Loucy (cell line): ENCODE results near the gene NELFCD.

Experiments
- EZH2phosphoT487 ChIP-seq: fragments of 200-600 bp; IDR thresholded peaks from 2 replicates; pipeline ENCODE4 v1.6.1; 2018; ENCODE audit warnings: antibody characterized with exemption, mild to moderate bottlenecking, moderate library complexity, borderline replicate concordance
- TF ChIP-seq, protein P1 (sequence below): fragments of 200-600 bp; sonication (generic); conservative IDR thresholded peaks from 2 replicates; pipeline ENCODE4 v1.5.1; 2014; ENCODE audit warnings: mild to moderate bottlenecking, antibody characterized with exemption, low read length

DNA sequence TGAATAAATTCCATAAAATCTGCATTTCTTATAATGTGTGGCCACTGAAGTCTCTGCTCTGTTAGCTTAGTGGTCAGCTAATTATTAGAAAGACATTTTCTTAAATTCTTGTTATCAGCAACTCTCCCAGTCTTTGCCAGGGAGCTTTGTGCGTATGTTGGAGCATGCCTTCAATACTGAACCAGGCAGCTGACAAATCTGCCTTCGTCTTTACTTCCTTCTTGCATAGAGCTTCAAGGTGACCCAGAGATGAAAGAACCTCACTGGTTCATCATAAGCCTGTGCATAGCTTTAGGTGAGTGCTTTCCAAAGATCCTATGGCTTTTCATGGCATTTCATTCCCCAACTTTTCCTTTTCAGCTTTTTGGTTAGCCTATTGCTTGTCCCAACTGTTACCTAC lies 43.0 kb upstream of the NELFCD start:
- TF ChIP-seq, protein P1, sequence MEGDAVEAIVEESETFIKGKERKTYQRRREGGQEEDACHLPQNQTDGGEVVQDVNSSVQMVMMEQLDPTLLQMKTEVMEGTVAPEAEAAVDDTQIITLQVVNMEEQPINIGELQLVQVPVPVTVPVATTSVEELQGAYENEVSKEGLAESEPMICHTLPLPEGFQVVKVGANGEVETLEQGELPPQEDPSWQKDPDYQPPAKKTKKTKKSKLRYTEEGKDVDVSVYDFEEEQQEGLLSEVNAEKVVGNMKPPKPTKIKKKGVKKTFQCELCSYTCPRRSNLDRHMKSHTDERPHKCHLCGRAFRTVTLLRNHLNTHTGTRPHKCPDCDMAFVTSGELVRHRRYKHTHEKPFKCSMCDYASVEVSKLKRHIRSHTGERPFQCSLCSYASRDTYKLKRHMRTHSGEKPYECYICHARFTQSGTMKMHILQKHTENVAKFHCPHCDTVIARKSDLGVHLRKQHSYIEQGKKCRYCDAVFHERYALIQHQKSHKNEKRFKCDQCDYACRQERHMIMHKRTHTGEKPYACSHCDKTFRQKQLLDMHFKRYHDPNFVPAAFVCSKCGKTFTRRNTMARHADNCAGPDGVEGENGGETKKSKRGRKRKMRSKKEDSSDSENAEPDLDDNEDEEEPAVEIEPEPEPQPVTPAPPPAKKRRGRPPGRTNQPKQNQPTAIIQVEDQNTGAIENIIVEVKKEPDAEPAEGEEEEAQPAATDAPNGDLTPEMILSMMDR, result no peak
- TF ChIP-seq EZH2phosphoT487, result no peak
